Common myeloid progenitor, CD34-positive (primary cell): Measurements from ENCODE around the gene NOSTRIN.
"Not testable (repeated sequence)": the region's sequence is repeated elsewhere in the genome, so short reads cannot be mapped to it uniquely, and the experiment has no call there.

Source experiments
- CTCF ChIA-PET: fragments of 350-600 bp; sonication (Branson Sonifier 250); formaldehyde crosslinking; loops from one replicate; lab custom pipeline; 2021; ENCODE audit warnings: antibody characterized with exemption; lab: Charles Lee
- POLR2A ChIA-PET: fragments of 350-600 bp; sonication (Branson Sonifier 250); formaldehyde crosslinking; loops from one replicate; lab custom pipeline; 2021; ENCODE audit warnings: antibody characterized with exemption; lab: Charles Lee
- DNase-seq, 3 donors: peaks; one replicate each; pipeline versions ENCODE4 v3.0.0 to v3.0.0-alpha.2; 2013
- H3K27ac ChIP-seq, 2 experiments: 1 replicate in 1 of 2; 2 replicates in 1 of 2; pipeline ENCODE4 v1.7.0; 2013; ENCODE audit warnings: inconsistent platforms in 2 of 2, low read length in 2 of 2, mild to moderate bottlenecking in 2 of 2, low read depth in 1 of 2, moderate library complexity in 1 of 2; ENCODE audit not compliant: severe bottlenecking in 2 of 2, insufficient read depth in 1 of 2, poor library complexity in 1 of 2
- H3K27me3 ChIP-seq, 5 experiments: replicated peaks in 2 of 5; 1 replicate in 3 of 5; 2 replicates in 2 of 5; pipeline versions ENCODE4 v1.6.1 to v1.7.0; 2013; ENCODE audit warnings: low read length in 4 of 5, mild to moderate bottlenecking in 2 of 5, moderate library complexity in 2 of 5, inconsistent platforms in 1 of 5; ENCODE audit not compliant: insufficient read depth in 5 of 5, control insufficient read depth in 4 of 5
- H3K36me3 ChIP-seq, 4 experiments: 1 replicate in 2 of 4; 2 replicates in 2 of 4; pipeline versions ENCODE4 v1.6.1 to v1.7.0; 2013; ENCODE audit warnings: low read length in 3 of 4, control low read depth in 1 of 4, mild to moderate bottlenecking in 1 of 4; ENCODE audit not compliant: control insufficient read depth in 4 of 4, insufficient read depth in 4 of 4
- H3K4me1 ChIP-seq, 4 experiments: 1 replicate in 3 of 4; 2 replicates in 1 of 4; pipeline versions ENCODE4 v1.6.1 to v1.7.1; 2013; ENCODE audit warnings: low read length in 3 of 4, mild to moderate bottlenecking in 3 of 4, control low read depth in 1 of 4, inconsistent platforms in 1 of 4, moderate library complexity in 1 of 4; ENCODE audit not compliant: control insufficient read depth in 4 of 4, insufficient read depth in 4 of 4; ENCODE audit errors: control extremely low read depth in 1 of 4
- H3K4me3 ChIP-seq, 7 experiments: 1 replicate in 4 of 7; 2 replicates in 3 of 7; pipeline versions ENCODE4 v1.5.1 to v1.7.0; 2013; ENCODE audit warnings: mild to moderate bottlenecking in 7 of 7, low read length in 6 of 7, moderate library complexity in 6 of 7, inconsistent platforms in 2 of 7, low read depth in 2 of 7, control low read depth in 1 of 7; ENCODE audit not compliant: insufficient read depth in 4 of 7, control insufficient read depth in 1 of 7; ENCODE audit errors: extremely low read depth in 1 of 7
- H3K9me3 ChIP-seq, 5 experiments: 1 replicate in 4 of 5; 2 replicates in 1 of 5; pipeline versions ENCODE4 v1.6.1 to v1.7.1; 2013; ENCODE audit warnings: low read length in 4 of 5, mild to moderate bottlenecking in 2 of 5, inconsistent platforms in 1 of 5, low read depth in 1 of 5, moderate library complexity in 1 of 5; ENCODE audit not compliant: control insufficient read depth in 4 of 5, insufficient read depth in 2 of 5; ENCODE audit errors: control extremely low read depth in 1 of 5
- WGBS: methylation state at CpG from one replicate; pipeline ENCODE4 v1.1.5; 2013; ENCODE audit not compliant: insufficient coverage; 5-methylcytosine and 5-hydroxymethylcytosine counted together

NOSTRIN gene

GRCh38 chr2:168867164-168867563, 64.7 kb downstream of the NOSTRIN start:
- H3K9me3 ChIP-seq, H3K27ac ChIP-seq, CTCF ChIA-PET, H3K27me3 ChIP-seq, DNase-seq, POLR2A ChIA-PET, H3K4me3 ChIP-seq, H3K4me1 ChIP-seq: not testable (repeated sequence)
- no CpG with 5 or more reads among the region's 1 CpG for WGBS
- H3K36me3 ChIP-seq = peaks cover 2 to 18% (median 8%) of the 10 kb centered on the region in 4 experiments

GRCh38 chr2:168870369-168870768, 67.9 kb downstream of the NOSTRIN start:
- no CpG with 5 or more reads among the region's 1 CpG for WGBS
- H3K4me3 ChIP-seq, H3K27ac ChIP-seq, POLR2A ChIA-PET, DNase-seq, CTCF ChIA-PET, H3K4me1 ChIP-seq, H3K9me3 ChIP-seq, H3K27me3 ChIP-seq: not testable (repeated sequence)
- H3K36me3 ChIP-seq = peaks cover 3 to 21% (median 7%) of the 10 kb centered on the region in 4 experiments

GRCh38 chr2:168870824-168871223, 68.4 kb downstream of the NOSTRIN start:
- H3K9me3 ChIP-seq, POLR2A ChIA-PET, H3K27me3 ChIP-seq, H3K4me3 ChIP-seq, H3K27ac ChIP-seq, DNase-seq, H3K4me1 ChIP-seq, CTCF ChIA-PET: not testable (repeated sequence)
- peaks cover 3 to 21% (median 7%) of the 10 kb centered on the region in 4 experiments for H3K36me3 ChIP-seq
- WGBS = no CpG with 5 or more reads among the region's 4 CpGs

GRCh38 chr2:168874368-168875054, 72.1 kb downstream of the NOSTRIN start:
- H3K27ac ChIP-seq = no peak overlapping the region
- CTCF ChIA-PET = no interaction called here
- H3K9me3 ChIP-seq = no peaks in the 10 kb centered on the region
- H3K36me3 ChIP-seq = peaks cover 5 to 25% (median 7%) of the 10 kb centered on the region in 4 experiments
- no peaks in the 10 kb centered on the region for H3K27me3 ChIP-seq
- peaks cover 0 to 4% (median under 1%) of the 10 kb centered on the region in 4 experiments for H3K4me1 ChIP-seq
- DNase-seq = no peak
- WGBS = 88% methylated on average over 4 of the region's 6 CpGs
- POLR2A ChIA-PET = no interaction called here
- no peak overlapping the region for H3K4me3 ChIP-seq

- CTCF ChIA-PET, H3K9me3 ChIP-seq, POLR2A ChIA-PET, DNase-seq, H3K27me3 ChIP-seq, H3K4me3 ChIP-seq, H3K27ac ChIP-seq: not testable (repeated sequence)
- Histone ChIP-seq H3K4me1 (peaks cover 0 to 17% (median under 1%) of the 10 kb centered on the region in 4 experiments), H3K36me3 (peaks cover 0 to 17% (median 1%) of the 10 kb centered on the region in 4 experiments)
- 96% methylated on average over 9 of the region's 12 CpGs for WGBS
Measured at GRCh38 chr2:168882163-168882562, 79.7 kb downstream of the NOSTRIN start.

GRCh38 chr2:168884975-168885374, 82.5 kb downstream of the NOSTRIN start:
- POLR2A ChIA-PET = no interaction called here
- Histone ChIP-seq H3K9me3 (no peaks in the 10 kb centered on the region), H3K4me3 (no peak overlapping the region), H3K27me3 (no peaks in the 10 kb centered on the region), H3K4me1 (peaks cover 7 to 20% (median 8%) of the 10 kb centered on the region in 4 experiments), H3K27ac (no peak overlapping the region), H3K36me3 (peaks cover 0 to 26% (median 3%) of the 10 kb centered on the region in 4 experiments)
- CTCF ChIA-PET = no interaction called here
- DNase-seq = peak in 2 of 3 donors; percentile 5 to 18
- WGBS = 100% methylated on average over 1 of the region's 1 CpG

GRCh38 chr2:168889635-168890005, 87.2 kb downstream of the NOSTRIN start:
- peaks cover 0 to 20% (median 3%) of the 10 kb centered on the region in 4 experiments for H3K36me3 ChIP-seq
- CTCF ChIA-PET = no interaction called here
- WGBS = 100% methylated on average over 1 of the region's 3 CpGs
- peak overlapping the region; percentile 60 to 95 (median 87) for H3K4me3 ChIP-seq
- POLR2A ChIA-PET = no interaction called here
- DNase-seq = no peak
- no peaks in the 10 kb centered on the region for H3K9me3 ChIP-seq
- H3K4me1 ChIP-seq = peaks cover 7 to 16% (median 10%) of the 10 kb centered on the region in 4 experiments
- H3K27me3 ChIP-seq = no peaks in the 10 kb centered on the region
- H3K27ac ChIP-seq = peak overlapping the region in 1 of 2 experiments; percentile 55
